HL-60 (cell line): ENCODE measurements around the gene ADCK1.

ENCODE experiments used
- DNase-seq, 2 experiments: peaks; one replicate each; pipeline ENCODE4 v3.0.0-alpha.2; 2010 to 2020; ENCODE audit warnings: low read depth in 1 of 2, low spot score in 1 of 2
- H3K27ac ChIP-seq: fragments of 250-450 bp; sonication (Bioruptor Pico); replicated peaks from 2 replicates; pipeline ENCODE4 v1.5.1; 2020; ENCODE audit warnings: mild to moderate bottlenecking, moderate library complexity
- H3K27me3 ChIP-seq: fragments of 250-450 bp; sonication (Bioruptor Pico); 2 replicates; pipeline ENCODE4 v1.5.1; 2021; ENCODE audit warnings: mild to moderate bottlenecking, moderate library complexity; ENCODE audit not compliant: insufficient read depth, poor library complexity, severe bottlenecking
- H3K4me3 ChIP-seq: replicated peaks from 2 replicates; pipeline ENCODE4 v1.5.1; 2011; ENCODE audit warnings: mild to moderate bottlenecking, control low read depth, low read length; ENCODE audit not compliant: insufficient read depth
- GABPA ChIP-seq: IDR thresholded peaks from 2 replicates; pipeline ENCODE4 v1.6.1; 2012; ENCODE audit warnings: low read depth
- POLR2AphosphoS5 ChIP-seq: IDR thresholded peaks from 2 replicates; pipeline ENCODE4 v1.6.1; 2012; ENCODE audit warnings: low read depth
- SPI1 ChIP-seq: IDR thresholded peaks from 2 replicates; pipeline ENCODE4 v1.6.1; 2012; ENCODE audit warnings: low read depth, mild to moderate bottlenecking, borderline replicate concordance
- TF ChIP-seq, protein P1 (sequence below): IDR thresholded peaks from 2 replicates; pipeline ENCODE4 v1.6.1; 2012; ENCODE audit warnings: low read depth; ENCODE audit not compliant: insufficient replicate concordance
- TF ChIP-seq, protein P2 (sequence below): IDR thresholded peaks from one replicate; pipeline ENCODE4 v1.5.1; 2011; ENCODE audit warnings: low read length, control low read depth, inconsistent platforms; ENCODE audit not compliant: insufficient read depth

ADCK1 gene

DNA sequence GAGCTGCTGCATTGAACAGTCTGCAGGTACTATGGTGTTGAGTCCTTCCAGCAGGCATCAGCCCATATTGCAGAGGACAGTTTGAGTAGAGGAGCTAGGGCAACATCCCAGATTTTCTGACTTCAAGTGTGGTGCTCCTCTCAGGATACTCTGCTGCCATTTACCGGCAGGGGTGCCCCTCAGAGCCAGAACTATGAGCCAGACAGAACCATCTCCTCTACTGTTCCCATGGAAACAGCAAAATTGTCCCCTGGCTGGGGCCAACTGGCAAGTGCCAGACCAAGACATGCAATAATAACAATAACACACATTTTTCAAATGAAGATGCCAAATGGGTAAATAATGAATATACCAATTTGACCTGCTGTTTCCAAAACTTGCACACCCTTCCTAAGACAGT is 102.9 kb downstream of the ADCK1 start:
- Histone ChIP-seq H3K27ac (no peak overlapping the region), H3K4me3 (no peak overlapping the region)
- DNase-seq, result no peak

DNA sequence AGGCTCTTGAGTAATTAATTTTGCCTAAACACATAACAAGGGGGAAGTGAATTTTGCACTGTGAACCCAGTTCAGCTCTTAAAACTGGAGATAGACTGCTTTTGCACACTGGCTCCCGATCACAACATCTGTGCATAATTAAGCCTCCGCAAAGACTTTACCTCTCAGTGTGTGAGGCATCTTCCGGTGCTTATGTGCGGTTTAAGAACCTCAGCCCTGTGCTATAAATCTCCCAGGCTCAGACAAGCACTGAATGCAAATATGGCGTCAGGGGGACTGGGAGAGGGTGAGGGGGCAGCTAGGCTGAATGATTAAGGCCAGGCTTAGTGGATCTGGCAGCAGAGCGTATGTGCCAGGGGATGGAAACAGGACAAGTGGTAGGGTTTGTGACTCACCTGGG is 103.3 kb downstream of the ADCK1 start:
- H3K27me3 ChIP-seq, result no peaks in the 10 kb centered on the region
- TF ChIP-seq, protein P1, sequence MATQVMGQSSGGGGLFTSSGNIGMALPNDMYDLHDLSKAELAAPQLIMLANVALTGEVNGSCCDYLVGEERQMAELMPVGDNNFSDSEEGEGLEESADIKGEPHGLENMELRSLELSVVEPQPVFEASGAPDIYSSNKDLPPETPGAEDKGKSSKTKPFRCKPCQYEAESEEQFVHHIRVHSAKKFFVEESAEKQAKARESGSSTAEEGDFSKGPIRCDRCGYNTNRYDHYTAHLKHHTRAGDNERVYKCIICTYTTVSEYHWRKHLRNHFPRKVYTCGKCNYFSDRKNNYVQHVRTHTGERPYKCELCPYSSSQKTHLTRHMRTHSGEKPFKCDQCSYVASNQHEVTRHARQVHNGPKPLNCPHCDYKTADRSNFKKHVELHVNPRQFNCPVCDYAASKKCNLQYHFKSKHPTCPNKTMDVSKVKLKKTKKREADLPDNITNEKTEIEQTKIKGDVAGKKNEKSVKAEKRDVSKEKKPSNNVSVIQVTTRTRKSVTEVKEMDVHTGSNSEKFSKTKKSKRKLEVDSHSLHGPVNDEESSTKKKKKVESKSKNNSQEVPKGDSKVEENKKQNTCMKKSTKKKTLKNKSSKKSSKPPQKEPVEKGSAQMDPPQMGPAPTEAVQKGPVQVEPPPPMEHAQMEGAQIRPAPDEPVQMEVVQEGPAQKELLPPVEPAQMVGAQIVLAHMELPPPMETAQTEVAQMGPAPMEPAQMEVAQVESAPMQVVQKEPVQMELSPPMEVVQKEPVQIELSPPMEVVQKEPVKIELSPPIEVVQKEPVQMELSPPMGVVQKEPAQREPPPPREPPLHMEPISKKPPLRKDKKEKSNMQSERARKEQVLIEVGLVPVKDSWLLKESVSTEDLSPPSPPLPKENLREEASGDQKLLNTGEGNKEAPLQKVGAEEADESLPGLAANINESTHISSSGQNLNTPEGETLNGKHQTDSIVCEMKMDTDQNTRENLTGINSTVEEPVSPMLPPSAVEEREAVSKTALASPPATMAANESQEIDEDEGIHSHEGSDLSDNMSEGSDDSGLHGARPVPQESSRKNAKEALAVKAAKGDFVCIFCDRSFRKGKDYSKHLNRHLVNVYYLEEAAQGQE, result no peak
- no peak for TF ChIP-seq POLR2AphosphoS5
- no peak for TF ChIP-seq SPI1
- no peak for TF ChIP-seq GABPA
- TF ChIP-seq, protein P2, sequence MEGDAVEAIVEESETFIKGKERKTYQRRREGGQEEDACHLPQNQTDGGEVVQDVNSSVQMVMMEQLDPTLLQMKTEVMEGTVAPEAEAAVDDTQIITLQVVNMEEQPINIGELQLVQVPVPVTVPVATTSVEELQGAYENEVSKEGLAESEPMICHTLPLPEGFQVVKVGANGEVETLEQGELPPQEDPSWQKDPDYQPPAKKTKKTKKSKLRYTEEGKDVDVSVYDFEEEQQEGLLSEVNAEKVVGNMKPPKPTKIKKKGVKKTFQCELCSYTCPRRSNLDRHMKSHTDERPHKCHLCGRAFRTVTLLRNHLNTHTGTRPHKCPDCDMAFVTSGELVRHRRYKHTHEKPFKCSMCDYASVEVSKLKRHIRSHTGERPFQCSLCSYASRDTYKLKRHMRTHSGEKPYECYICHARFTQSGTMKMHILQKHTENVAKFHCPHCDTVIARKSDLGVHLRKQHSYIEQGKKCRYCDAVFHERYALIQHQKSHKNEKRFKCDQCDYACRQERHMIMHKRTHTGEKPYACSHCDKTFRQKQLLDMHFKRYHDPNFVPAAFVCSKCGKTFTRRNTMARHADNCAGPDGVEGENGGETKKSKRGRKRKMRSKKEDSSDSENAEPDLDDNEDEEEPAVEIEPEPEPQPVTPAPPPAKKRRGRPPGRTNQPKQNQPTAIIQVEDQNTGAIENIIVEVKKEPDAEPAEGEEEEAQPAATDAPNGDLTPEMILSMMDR, result no peak
- DNase-seq, result no peak
- no peak overlapping the region for H3K27ac ChIP-seq
- H3K4me3 ChIP-seq, result no peak overlapping the region

More for the DNA sequence above, 102.9 kb downstream of the ADCK1 start:
- TF ChIP-seq POLR2AphosphoS5 (no peak), GABPA (no peak), SPI1 (no peak)
- TF ChIP-seq, protein P2, result no peak
- TF ChIP-seq, protein P1, result no peak
- no peaks in the 10 kb centered on the region for H3K27me3 ChIP-seq

DNA sequence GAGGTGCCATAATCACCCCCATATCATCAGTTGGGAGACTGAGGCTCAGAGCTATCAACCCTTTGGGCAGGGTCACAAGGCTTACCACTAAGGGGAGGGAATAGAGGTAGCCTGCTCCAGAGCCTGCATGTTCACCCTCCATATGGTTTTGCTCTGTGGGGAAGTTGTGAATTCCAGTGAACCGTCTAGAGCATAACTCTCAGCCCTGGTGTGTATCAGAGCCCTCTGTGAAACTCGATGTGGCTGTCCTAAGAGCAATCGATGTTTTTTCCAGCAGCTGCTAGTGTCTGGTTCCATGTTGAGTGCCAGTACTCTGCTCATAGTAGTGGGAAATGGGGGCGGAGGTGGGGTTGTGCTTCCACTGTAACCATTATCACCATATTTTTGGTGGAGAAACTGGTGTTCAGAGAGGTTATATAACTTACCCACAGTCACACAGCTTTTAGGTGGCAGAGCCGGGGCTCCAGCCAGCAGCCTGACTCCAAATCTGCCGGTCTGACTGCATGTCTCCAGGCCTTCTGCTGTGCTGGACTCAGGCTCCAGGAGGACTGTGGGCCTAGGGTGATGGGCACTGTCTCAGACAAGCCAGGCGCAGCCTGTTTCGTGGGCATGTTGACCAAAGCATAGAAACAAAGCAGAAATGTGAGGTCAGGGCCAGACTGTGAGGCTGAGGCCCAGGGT is 104.2 kb downstream of the ADCK1 start:
- H3K27me3 ChIP-seq, result no peaks in the 10 kb centered on the region
- TF ChIP-seq GABPA (no peak), POLR2AphosphoS5 (no peak), SPI1 (no peak)
- TF ChIP-seq, protein P1, result no peak
- TF ChIP-seq, protein P2, result no peak
- DNase-seq, result no peak
- no peak overlapping the region for H3K27ac ChIP-seq
- H3K4me3 ChIP-seq, result no peak overlapping the region
